GM12864 (cell line): ENCODE measurements around the gene DFFB.
A peak's percentile ranks its signal among the peaks of the same experiment; 100 is the strongest.

ENCODE experiments used
- DNase-seq: peaks from one replicate; pipeline ENCODE4 v3.0.0-alpha.2; 2011; ENCODE audit warnings: low read depth
- H3K4me3 ChIP-seq: 2 replicates; pipeline ENCODE4 v1.5.1; 2011; ENCODE audit warnings: mild to moderate bottlenecking, low read depth, low read length, control low read depth
- TF ChIP-seq, protein P1 (sequence below): IDR thresholded peaks from 2 replicates; pipeline ENCODE4 v1.5.1; 2011; ENCODE audit warnings: low read depth, mild to moderate bottlenecking, moderate library complexity, low read length, control low read depth, inconsistent platforms; ENCODE audit errors: missing control alignments

The DFFB gene

DNA sequence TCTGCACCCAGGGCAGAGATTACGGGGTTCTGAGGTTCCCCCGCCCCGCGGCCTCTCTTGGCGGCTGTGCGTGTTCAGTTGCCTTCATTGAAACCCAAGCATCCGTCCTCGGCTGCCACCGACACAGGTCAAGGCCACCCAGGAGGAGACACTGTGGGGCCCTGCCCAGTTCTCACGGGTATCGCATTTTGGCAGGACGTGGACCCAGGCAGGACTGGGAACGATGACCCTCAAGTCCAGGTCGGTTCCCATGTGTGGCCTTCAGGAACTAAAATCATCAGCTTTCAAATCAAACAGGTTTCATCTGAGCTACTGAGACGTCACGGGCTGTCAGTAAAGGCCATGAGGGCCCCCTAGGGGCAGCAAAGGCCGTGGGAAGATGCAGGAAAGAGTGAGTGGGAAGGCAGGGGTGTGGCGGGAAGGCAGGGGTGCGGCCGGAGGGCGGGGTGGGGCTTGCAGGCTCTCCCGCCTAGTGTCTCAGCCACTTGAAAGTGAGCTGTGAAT lies 49.8 kb downstream of the DFFB start:
- no peak overlapping the region for H3K4me3 ChIP-seq
- DNase-seq = no peak
- TF ChIP-seq, protein P1, sequence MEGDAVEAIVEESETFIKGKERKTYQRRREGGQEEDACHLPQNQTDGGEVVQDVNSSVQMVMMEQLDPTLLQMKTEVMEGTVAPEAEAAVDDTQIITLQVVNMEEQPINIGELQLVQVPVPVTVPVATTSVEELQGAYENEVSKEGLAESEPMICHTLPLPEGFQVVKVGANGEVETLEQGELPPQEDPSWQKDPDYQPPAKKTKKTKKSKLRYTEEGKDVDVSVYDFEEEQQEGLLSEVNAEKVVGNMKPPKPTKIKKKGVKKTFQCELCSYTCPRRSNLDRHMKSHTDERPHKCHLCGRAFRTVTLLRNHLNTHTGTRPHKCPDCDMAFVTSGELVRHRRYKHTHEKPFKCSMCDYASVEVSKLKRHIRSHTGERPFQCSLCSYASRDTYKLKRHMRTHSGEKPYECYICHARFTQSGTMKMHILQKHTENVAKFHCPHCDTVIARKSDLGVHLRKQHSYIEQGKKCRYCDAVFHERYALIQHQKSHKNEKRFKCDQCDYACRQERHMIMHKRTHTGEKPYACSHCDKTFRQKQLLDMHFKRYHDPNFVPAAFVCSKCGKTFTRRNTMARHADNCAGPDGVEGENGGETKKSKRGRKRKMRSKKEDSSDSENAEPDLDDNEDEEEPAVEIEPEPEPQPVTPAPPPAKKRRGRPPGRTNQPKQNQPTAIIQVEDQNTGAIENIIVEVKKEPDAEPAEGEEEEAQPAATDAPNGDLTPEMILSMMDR = no peak

DNA sequence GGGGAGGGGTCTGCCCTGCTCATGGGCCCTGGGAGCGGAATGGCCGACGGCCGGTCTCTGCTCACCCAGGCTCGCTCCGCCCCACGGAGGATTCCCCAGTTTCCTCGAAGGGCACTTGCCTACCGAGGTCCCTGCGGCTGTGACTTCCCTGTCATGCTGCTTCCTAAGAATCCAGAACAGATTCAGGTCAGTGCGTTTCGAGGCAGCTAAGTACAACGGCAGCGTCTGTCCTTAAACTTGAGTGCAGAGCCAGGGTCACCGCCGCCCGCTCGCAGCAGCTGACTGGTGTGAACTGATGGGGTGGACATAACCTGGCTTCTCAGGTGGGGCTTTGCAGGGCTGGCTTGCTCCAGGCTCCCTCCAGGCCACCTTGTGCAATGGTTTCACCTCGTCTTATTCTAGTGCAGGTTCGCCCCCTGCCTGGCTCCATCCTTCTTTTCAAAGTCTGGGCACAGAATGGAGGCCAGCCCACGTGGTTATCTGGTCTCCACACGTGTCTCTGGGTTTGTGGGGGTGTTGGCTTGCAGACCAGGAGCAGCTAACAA lies 50.4 kb downstream of the DFFB start:
- TF ChIP-seq, protein P1 = no peak
- H3K4me3 ChIP-seq = no peak overlapping the region
- DNase-seq = no peak

DNA sequence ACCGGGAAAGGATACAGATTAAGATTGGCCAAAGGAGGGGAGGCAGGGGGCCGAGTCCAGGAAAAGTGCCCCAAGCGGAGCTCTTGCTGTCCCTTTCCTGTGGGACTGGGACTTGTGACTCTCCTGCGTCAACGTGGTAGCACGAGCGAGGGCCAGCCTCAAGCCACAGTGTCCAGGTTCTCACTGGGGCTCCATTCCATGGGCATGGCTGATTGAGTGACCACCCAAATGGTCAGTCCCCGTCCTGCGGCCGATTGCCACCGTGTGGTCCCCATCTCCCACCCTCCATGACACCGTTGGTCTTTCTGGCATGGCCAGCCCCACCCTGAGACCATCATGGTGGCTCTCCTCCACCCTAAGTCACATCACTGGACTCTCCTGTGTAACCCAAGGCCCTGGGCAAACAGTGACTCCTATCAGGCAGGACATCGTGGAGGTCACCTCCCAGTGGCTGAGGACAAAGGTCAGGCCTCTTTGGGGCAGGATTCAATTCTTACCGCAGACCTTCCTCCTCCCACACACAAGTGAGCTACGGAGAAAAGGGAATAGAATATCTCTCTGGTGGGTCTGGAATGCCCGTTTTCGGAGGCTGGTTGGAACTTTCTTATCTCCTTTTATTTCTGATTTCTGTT lies 51.7 kb downstream of the DFFB start:
- no peak for DNase-seq
- no peak overlapping the region for H3K4me3 ChIP-seq
- TF ChIP-seq, protein P1 = no peak

DNA sequence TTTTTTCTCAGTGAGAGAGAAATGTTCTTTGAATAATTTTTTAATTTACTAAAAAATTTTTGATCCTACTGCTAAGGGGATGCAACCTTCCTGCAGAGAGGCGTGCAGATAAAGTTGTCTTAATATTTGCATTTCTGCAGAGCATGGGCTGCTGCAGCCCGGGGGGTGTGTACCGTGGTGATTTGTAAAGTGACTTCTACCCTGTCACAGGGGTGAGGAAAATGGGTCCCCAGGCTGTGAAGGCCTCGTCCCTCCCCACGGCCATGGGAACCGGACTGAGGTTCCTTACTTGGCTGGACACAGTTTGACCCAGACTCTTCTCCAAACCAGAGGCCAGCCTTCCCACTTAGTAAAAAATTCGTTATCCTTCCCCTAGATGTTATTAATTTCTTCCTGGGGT lies 52.3 kb downstream of the DFFB start:
- TF ChIP-seq, protein P1 = no peak
- H3K4me3 ChIP-seq = no peak overlapping the region
- no peak for DNase-seq

DNA sequence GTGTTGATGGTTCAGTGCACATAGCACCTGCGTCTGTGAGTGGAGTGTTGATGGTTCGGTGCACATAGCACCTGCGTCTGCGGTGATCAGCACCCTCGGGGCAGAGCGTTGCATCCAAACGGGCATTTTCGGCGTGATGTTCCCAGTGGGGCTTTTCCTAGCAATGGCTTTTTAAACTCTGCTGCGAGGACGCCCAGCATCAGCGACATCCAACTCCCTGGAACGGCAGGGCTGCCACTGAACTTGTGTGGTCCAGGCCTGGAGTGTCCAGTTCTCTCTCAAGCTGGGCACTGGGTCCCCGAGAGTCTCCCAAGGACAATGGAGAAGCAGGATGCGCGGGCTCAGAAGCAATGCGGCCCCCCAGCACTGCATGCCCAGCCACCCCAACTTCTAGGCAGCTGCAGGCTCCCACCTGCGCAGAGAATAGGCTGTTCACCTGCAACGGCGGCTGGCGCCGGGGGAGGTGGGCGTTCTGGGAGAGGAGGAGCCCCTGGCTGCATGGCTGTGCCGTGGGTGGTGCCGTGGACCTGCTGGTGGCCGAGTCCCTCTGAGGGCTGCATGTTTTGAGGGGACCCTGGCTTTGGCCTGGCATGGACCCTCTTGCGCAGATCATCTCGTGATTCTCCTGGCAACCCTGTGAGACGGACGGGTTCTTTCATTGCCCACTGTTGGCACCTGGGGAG lies 52.9 kb downstream of the DFFB start:
- H3K4me3 ChIP-seq = no peak overlapping the region

DNA sequence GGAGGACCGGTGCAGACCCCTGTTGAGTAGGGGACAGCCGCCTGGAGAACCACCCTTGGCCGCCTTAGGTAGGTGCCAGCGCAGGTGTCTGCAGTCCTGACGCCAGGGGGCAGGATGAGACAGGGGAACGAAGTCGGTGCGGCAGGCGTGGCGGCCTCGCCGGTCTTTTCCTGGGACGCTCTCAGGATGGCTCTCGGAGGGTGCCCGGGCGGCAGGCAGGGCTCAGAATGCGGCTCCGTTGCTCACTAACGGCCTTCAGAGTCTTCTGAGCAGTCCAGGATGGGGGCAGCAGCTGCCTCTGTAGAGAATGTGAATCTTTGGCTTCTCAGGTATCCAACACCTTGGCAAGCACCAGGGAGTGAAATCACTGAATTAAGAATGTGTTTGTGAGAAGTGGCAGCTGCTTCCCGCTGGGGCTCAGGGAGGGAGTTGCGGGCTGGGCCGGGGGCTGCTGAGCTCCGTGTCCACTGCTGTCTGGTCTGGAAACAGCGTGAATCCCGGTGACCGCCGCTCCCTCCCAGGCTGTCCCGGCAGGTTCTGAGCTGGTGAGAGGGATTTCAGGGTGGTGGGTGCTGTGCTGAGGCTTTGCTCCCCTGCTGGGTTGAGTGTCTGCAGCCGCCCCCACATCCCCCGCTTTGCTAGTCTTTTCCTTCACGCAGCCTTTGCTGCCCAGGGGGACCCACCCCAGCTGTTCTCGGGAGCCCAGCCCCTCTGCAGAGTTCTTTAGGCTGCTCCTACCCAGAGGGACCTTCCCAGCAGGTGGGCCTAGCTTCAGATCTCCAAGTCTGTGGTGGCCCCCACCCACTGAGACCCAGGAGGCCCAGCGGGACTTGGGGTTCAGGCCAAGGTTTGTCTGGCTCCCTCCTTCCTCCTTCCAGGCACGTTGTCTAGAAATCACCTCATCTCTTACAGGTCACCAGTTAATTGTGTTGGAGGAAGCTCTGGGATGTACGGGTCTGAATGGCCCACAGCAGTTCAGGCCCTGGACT lies 53.9 kb downstream of the DFFB start:
- H3K4me3 ChIP-seq = no peak overlapping the region
- peak; percentile 27 for DNase-seq
- TF ChIP-seq, protein P1 = peak; percentile 88

More for the DNA sequence above, 52.9 kb downstream of the DFFB start:
- TF ChIP-seq, protein P1 = no peak
- DNase-seq = no peak
